ENCODE data around the gene STK32B. TPM values are rescaled to one million over a fixed set of nuclear protein-coding genes. Genes with fewer than 3 reads are reported as not detected.
"Not testable (repeated sequence)": the region's sequence is repeated elsewhere in the genome, so short reads cannot be mapped to it uniquely, and the experiment has no call there.

The STK32B gene
- total and polyA plus RNA-seq, 2 donors (not counting 1 experiment from before 2014, with no cell fraction given): 0.22 to 0.30 TPM

DNA sequence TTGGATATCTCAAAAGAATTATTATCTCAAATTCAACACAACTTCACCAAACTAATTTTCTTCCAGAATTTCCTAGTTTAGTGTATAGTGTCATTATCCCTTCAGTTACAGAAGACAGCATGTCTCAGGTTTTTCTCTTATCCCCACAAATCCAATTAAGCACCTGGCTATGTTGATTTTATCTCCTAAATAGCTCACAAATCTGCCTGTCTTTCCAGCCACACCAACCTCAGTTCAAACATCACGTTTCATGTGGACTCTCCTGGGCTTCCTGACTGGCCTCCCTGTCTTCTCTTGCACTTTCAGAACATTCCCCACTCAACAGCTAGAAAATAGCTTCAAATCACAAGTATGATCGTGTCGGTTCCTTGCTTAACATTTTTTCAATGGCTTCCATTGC lies 14.8 kb downstream of the STK32B start:
- WGBS (ENCODE audit: insufficient coverage): 91% methylated on average over 3 of the region's 3 CpGs
- Mint-ChIP-seq H3K9me3 (ENCODE audit: insufficient read depth) (no peaks in the 10 kb centered on the region), H3K4me1 (no peaks in the 10 kb centered on the region), H3K27ac (no peak overlapping the region), H3K4me3 (no peak overlapping the region), H3K27me3 (peaks cover 7% of the 10 kb centered on the region)
- CTCF ChIA-PET: no interaction called here
- H3K79me2 ChIP-seq (ENCODE audit: control insufficient read depth, insufficient read depth, low read length): no peaks in the 10 kb centered on the region
- no peaks in the 10 kb centered on the region for H3K36me3 ChIP-seq (replicated peaks in 1 of 2; ENCODE audit: control extremely low read depth in 1 of 2, control insufficient read depth in 1 of 2, extremely low read depth in 1 of 2, insufficient read depth in 2 of 2, low read length in 1 of 2)
- no peak overlapping the region for H2AFZ ChIP-seq (ENCODE audit: insufficient read depth, low read depth, low read length, poor library complexity, severe bottlenecking)
- TF ChIP-seq EZH2 (IDR thresholded peaks at IDR 0.05; ENCODE audit: borderline replicate concordance, insufficient read depth, low read depth, low read length, poor library complexity, severe bottlenecking): no peak
- TF ChIP-seq, protein P1, sequence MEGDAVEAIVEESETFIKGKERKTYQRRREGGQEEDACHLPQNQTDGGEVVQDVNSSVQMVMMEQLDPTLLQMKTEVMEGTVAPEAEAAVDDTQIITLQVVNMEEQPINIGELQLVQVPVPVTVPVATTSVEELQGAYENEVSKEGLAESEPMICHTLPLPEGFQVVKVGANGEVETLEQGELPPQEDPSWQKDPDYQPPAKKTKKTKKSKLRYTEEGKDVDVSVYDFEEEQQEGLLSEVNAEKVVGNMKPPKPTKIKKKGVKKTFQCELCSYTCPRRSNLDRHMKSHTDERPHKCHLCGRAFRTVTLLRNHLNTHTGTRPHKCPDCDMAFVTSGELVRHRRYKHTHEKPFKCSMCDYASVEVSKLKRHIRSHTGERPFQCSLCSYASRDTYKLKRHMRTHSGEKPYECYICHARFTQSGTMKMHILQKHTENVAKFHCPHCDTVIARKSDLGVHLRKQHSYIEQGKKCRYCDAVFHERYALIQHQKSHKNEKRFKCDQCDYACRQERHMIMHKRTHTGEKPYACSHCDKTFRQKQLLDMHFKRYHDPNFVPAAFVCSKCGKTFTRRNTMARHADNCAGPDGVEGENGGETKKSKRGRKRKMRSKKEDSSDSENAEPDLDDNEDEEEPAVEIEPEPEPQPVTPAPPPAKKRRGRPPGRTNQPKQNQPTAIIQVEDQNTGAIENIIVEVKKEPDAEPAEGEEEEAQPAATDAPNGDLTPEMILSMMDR (IDR thresholded peaks at IDR 0.05): no peak
- no peak overlapping the region for H3K4me2 ChIP-seq (replicated peaks; ENCODE audit: low read depth, low read length, poor library complexity, severe bottlenecking)
- no peaks in the 10 kb centered on the region for H3K4me1 ChIP-seq (ENCODE audit: control insufficient read depth in 2 of 2, insufficient read depth in 2 of 2, low read length in 2 of 2)
- H3K9me3 ChIP-seq (ENCODE audit: control extremely low read depth in 1 of 3, control insufficient read depth in 2 of 3, insufficient read depth in 1 of 3, low read length in 2 of 3): peaks cover 0 to 4% (median 0%) of the 10 kb centered on the region in 3 donors
- ATAC-seq (ENCODE audit: low read depth) (no peak), DNase-seq (no peak)
- H4K20me1 ChIP-seq (ENCODE audit: control insufficient read depth, insufficient read depth, low read length, poor library complexity, severe bottlenecking): no peaks in the 10 kb centered on the region
- intact Hi-C loops (cut with micrococcal nuclease): no loop called here
- H3K27me3 ChIP-seq (replicated peaks in 1 of 4; ENCODE audit: control extremely low read depth in 1 of 4, control insufficient read depth in 3 of 4, insufficient read depth in 4 of 4, low read length in 3 of 4): no peaks in the 10 kb centered on the region
- no peak overlapping the region for H3K27ac ChIP-seq (ENCODE audit: low read length in 2 of 2)
- H3K9ac ChIP-seq (ENCODE audit: low read length): no peak overlapping the region
- POLR2A ChIA-PET: no interaction called here
- H3K4me3 ChIP-seq (ENCODE audit: control extremely low read depth in 1 of 5, extremely low read depth in 1 of 5, insufficient read depth in 1 of 5, low read depth in 2 of 5, low read length in 4 of 5): no peak overlapping the region

DNA sequence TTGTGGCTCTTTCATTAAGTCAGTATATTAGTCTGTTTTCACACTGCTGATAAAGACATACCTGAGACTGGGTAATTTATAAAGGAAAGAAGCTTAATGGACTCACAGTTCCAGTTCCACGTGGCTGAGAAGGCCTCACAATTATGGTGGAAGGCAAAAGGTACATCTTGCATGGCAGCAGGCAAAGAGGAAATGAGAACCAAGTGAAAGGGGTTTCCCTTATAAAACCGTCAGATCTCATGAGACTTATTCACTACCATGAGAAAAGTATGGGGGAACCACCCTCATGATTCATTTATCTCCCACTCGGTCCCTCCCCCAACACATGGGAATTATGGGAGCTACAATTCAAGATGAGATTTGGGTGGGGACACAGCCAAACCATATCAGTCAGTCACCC lies 15.7 kb downstream of the STK32B start:
- H4K20me1 ChIP-seq (ENCODE audit: control insufficient read depth, insufficient read depth, low read length, poor library complexity, severe bottlenecking); POLR2A ChIA-PET; H3K4me2 ChIP-seq (replicated peaks; ENCODE audit: low read depth, low read length, poor library complexity, severe bottlenecking); H3K79me2 ChIP-seq (ENCODE audit: control insufficient read depth, insufficient read depth, low read length); H2AFZ ChIP-seq (ENCODE audit: insufficient read depth, low read depth, low read length, poor library complexity, severe bottlenecking); H3K9me3 Mint-ChIP-seq (ENCODE audit: insufficient read depth); H3K9ac ChIP-seq (ENCODE audit: low read length); DNase-seq; H3K27me3 ChIP-seq (replicated peaks in 1 of 4; ENCODE audit: control extremely low read depth in 1 of 4, control insufficient read depth in 3 of 4, insufficient read depth in 4 of 4, low read length in 3 of 4); H3K36me3 ChIP-seq (replicated peaks in 1 of 2; ENCODE audit: control extremely low read depth in 1 of 2, control insufficient read depth in 1 of 2, extremely low read depth in 1 of 2, insufficient read depth in 2 of 2, low read length in 1 of 2); H3K9me3 ChIP-seq (ENCODE audit: control extremely low read depth in 1 of 3, control insufficient read depth in 2 of 3, insufficient read depth in 1 of 3, low read length in 2 of 3); H3K4me3 Mint-ChIP-seq; H3K27ac ChIP-seq (ENCODE audit: low read length in 2 of 2); CTCF ChIA-PET; H3K27ac Mint-ChIP-seq; H3K4me1 ChIP-seq (ENCODE audit: control insufficient read depth in 2 of 2, insufficient read depth in 2 of 2, low read length in 2 of 2); H3K27me3 Mint-ChIP-seq; H3K4me1 Mint-ChIP-seq; intact Hi-C loops (cut with micrococcal nuclease); H3K4me3 ChIP-seq (ENCODE audit: control extremely low read depth in 1 of 5, extremely low read depth in 1 of 5, insufficient read depth in 1 of 5, low read depth in 2 of 5, low read length in 4 of 5); ATAC-seq (ENCODE audit: low read depth): not testable (repeated sequence)
- WGBS (ENCODE audit: insufficient coverage): no CpG with 5 or more reads among the region's 3 CpGs
